ENCODE data around the gene ESPNL.

GRCh38 chr2:238141541-238142318, 41.6 kb downstream of the ESPNL start:
- TF ChIP-seq CTCF (conservative IDR thresholded peaks at IDR 0.05; ENCODE audit: low read depth, low read length) (no peak), BHLHE40 (IDR thresholded peaks at IDR 0.05; ENCODE audit: low read depth, low read length) (no peak), RAD21 (IDR thresholded peaks at IDR 0.05; ENCODE audit: low read length) (no peak), USF2 (IDR thresholded peaks at IDR 0.05; ENCODE audit: low read depth, low read length) (no peak), ELK1 (IDR thresholded peaks at IDR 0.05; ENCODE audit: borderline replicate concordance, low read depth, low read length) (no peak), POLR2A (IDR thresholded peaks at IDR 0.05; ENCODE audit: low read depth, low read length) (no peak), RFX5 (IDR thresholded peaks at IDR 0.05; ENCODE audit: low read depth, low read length) (no peak)

All from IMR-90 (cell line).